Iris pigment epithelial cell (primary cell): ENCODE data around the gene TRIM59.
"Not testable (repeated sequence)": the region's sequence is repeated elsewhere in the genome, so short reads cannot be mapped to it uniquely, and the experiment has no call there.

ENCODE experiments used
- DNase-seq: peaks from one replicate; pipeline ENCODE4 v3.0.0-alpha.2; 2011; ENCODE audit warnings: low read depth

Gene TRIM59

GRCh38 chr3:160455846-160456245, 6.3 kb upstream of the TRIM59 start:
- no peak for DNase-seq

GRCh38 chr3:160454995-160455394, 5.4 kb upstream of the TRIM59 start:
- DNase-seq, result no peak

GRCh38 chr3:160452251-160452650, 2.7 kb upstream of the TRIM59 start:
- not testable (repeated sequence) for DNase-seq

GRCh38 chr3:160451602-160452001, 2.0 kb upstream of the TRIM59 start:
- DNase-seq, result peak; percentile 32

- peak; percentile 92 for DNase-seq
These were observed 1.3 kb upstream of the TRIM59 start for GRCh38 chr3:160450846-160451245.

GRCh38 chr3:160448845-160449635, 546 bp downstream of the TRIM59 start:
- DNase-seq, result peak; percentile 52

- peak; percentile 59 for DNase-seq
These were observed 2.0 kb downstream of the TRIM59 start for GRCh38 chr3:160447544-160447943.

- no peak for DNase-seq
These were observed 3.0 kb downstream of the TRIM59 start for GRCh38 chr3:160446522-160447056.

GRCh38 chr3:160445854-160446253, 3.7 kb downstream of the TRIM59 start:
- DNase-seq, result no peak

GRCh38 chr3:160444411-160444810, 5.2 kb downstream of the TRIM59 start:
- DNase-seq, result no peak

GRCh38 chr3:160440687-160441086, 8.9 kb downstream of the TRIM59 start:
- DNase-seq, result no peak

GRCh38 chr3:160437083-160437455, 12.5 kb downstream of the TRIM59 start:
- no peak for DNase-seq

- no peak for DNase-seq
These were observed 13.8 kb downstream of the TRIM59 start for GRCh38 chr3:160435747-160436146.

- DNase-seq, result no peak
These were observed 14.5 kb downstream of the TRIM59 start for GRCh38 chr3:160435095-160435494.

GRCh38 chr3:160434071-160434470, 15.5 kb downstream of the TRIM59 start:
- peak; percentile 68 for DNase-seq

GRCh38 chr3:160427832-160428424, 21.7 kb downstream of the TRIM59 start:
- DNase-seq, result no peak

- no peak for DNase-seq
These were observed 32.3 kb downstream of the TRIM59 start for GRCh38 chr3:160417311-160417710.

GRCh38 chr3:160413613-160414248, 35.9 kb downstream of the TRIM59 start:
- peak; percentile 80 for DNase-seq

- DNase-seq, result no peak
These were observed 37.1 kb downstream of the TRIM59 start for GRCh38 chr3:160412477-160412876.

GRCh38 chr3:160409812-160410610, 39.6 kb downstream of the TRIM59 start:
- peak; percentile 51 for DNase-seq

GRCh38 chr3:160403796-160404470, 45.7 kb downstream of the TRIM59 start:
- peak; percentile 15 for DNase-seq
